Mammary microvascular endothelial cell (primary cell): ENCODE measurements around the gene BOLA2B. TPM values are rescaled to one million over a fixed set of nuclear protein-coding genes. Genes with fewer than 3 reads are reported as not detected.

ENCODE experiments used
- total RNA-seq: library from RNA; depleted of rRNA; stranded (reverse); fragments of >200 nt; gene quantifications from 2 replicates; pipeline ENCODE4 v1.2.3, GENCODE V29; 2015

BOLA2B gene
- 512 and 763 TPM in 2 replicates for total RNA-seq

GRCh38 chr16:30193615-30194014, at the start of gene BOLA2B, which contains the start of gene SLX1A:
Gene BOLA2B, minus strand, starts transcription at chr16:30193666. Its CDS starts 71 bp downstream, at chr16:30193595.
Gene SLX1A, plus strand, starts transcription at chr16:30193875. Its CDS starts 210 bp downstream, at chr16:30194085.

GRCh38 chr16:30199049-30199448, 5.6 kb upstream of the BOLA2B start, which contains the start of gene SULT1A3:
Gene SULT1A3, plus strand, starts transcription at chr16:30199255. Its CDS starts 1,474 bp downstream, at chr16:30200729.

GRCh38 chr16:30183233-30184095, 10.0 kb downstream of the BOLA2B start, which contains the start of gene CORO1A:
Gene CORO1A, plus strand, starts transcription at chr16:30183602. Its CDS starts 1,608 bp downstream, at chr16:30185210.

Other genes starting within 250 kb of the BOLA2B start
- 145 and 159 TPM in 2 replicates for gene TMEM219, start 231.6 kb downstream of the BOLA2B start, total RNA-seq
- gene TAOK2, start 219.8 kb downstream of the BOLA2B start, total RNA-seq, result 72.7 and 73.7 TPM in 2 replicates
- gene HIRIP3, start 198.0 kb downstream of the BOLA2B start, total RNA-seq, result 12.1 and 19.0 TPM in 2 replicates
- gene INO80E, start 197.4 kb downstream of the BOLA2B start, total RNA-seq, result 86.9 and 128 TPM in 2 replicates
- gene DOC2A, start 182.6 kb downstream of the BOLA2B start, total RNA-seq, result 0.39 TPM in 1 of 2 replicates, not detected in the other
- gene C16orf92, start 170.5 kb downstream of the BOLA2B start, total RNA-seq, result not detected in 2 replicates
- 0.34 TPM in 1 of 2 replicates, not detected in the other for gene TLCD3B, start 162.4 kb downstream of the BOLA2B start, total RNA-seq
- gene ALDOA, start 127.9 kb downstream of the BOLA2B start, total RNA-seq, result 1,206 and 1,287 TPM in 2 replicates
- 120 and 147 TPM in 2 replicates for gene PPP4C, start 117.7 kb downstream of the BOLA2B start, total RNA-seq
- 0.10 TPM in 1 of 2 replicates, not detected in the other for gene TBX6, start 101.7 kb downstream of the BOLA2B start, total RNA-seq
- 17.7 and 21.3 TPM in 2 replicates for gene YPEL3, start 97.5 kb downstream of the BOLA2B start, total RNA-seq
- gene GDPD3, start 80.1 kb downstream of the BOLA2B start, total RNA-seq, result 0.49 and 0.80 TPM in 2 replicates
- 127 and 147 TPM in 2 replicates for gene MAPK3, start 70.4 kb downstream of the BOLA2B start, total RNA-seq
- 4.5 and 7.1 TPM in 2 replicates for gene CORO1A, start 10.1 kb downstream of the BOLA2B start, total RNA-seq
- gene SLX1A, start 209 bp upstream of the BOLA2B start, total RNA-seq, result 31.9 and 47.6 TPM in 2 replicates
- gene SULT1A3, start 5.6 kb upstream of the BOLA2B start, total RNA-seq, result 9.0 and 26.8 TPM in 2 replicates
- gene NPIPB13, start 54.8 kb upstream of the BOLA2B start, total RNA-seq, result 0.10 and 0.27 TPM in 2 replicates
- 66.4 and 71.7 TPM in 2 replicates for gene CD2BP2, start 161.6 kb upstream of the BOLA2B start, total RNA-seq
- 46.5 and 51.0 TPM in 2 replicates for gene TBC1D10B, start 176.8 kb upstream of the BOLA2B start, total RNA-seq
- not detected in 2 replicates for gene MYL11, start 181.1 kb upstream of the BOLA2B start, total RNA-seq
- gene SEPTIN1, start 188.9 kb upstream of the BOLA2B start, total RNA-seq, result not detected in 2 replicates
- 4.4 and 4.8 TPM in 2 replicates for gene ZNF48, start 201.8 kb upstream of the BOLA2B start, total RNA-seq
- 5.3 and 6.7 TPM in 2 replicates for gene ZNF771, start 213.9 kb upstream of the BOLA2B start, total RNA-seq
- 70.2 and 71.6 TPM in 2 replicates for gene DCTPP1, start 236.4 kb upstream of the BOLA2B start, total RNA-seq